Vagina (tissue), 2 donors: ENCODE results near the gene KCNMB2.

ENCODE experiments used
- POLR2A ChIP-seq, 2 donors: fragments of 450-650 bp; IDR thresholded peaks; one replicate each; pipeline ENCODE4 v1.6.1; 2017; ENCODE audit warnings: antibody characterized with exemption in 2 of 2, mild to moderate bottlenecking in 2 of 2, moderate library complexity in 2 of 2
- POLR2AphosphoS5 ChIP-seq, 2 donors: sonication (generic); formaldehyde crosslinking; IDR thresholded peaks; one replicate each; pipeline ENCODE4 v1.9.0; 2017; ENCODE audit warnings: antibody characterized with exemption in 2 of 2, mild to moderate bottlenecking in 2 of 2, low read depth in 1 of 2; ENCODE audit not compliant: insufficient read depth in 1 of 2
- TF ChIP-seq, protein P1 (sequence below), 3 experiments: fragments of 450-650 bp in 2 of 3; fragments of 200-600 bp in 1 of 3; sonication (generic) in 1 of 3; IDR thresholded peaks; one replicate each; pipeline ENCODE4 v1.5.1; 2017 to 2019; ENCODE audit warnings: antibody characterized with exemption in 3 of 3, mild to moderate bottlenecking in 2 of 3, moderate library complexity in 2 of 3

DNA sequence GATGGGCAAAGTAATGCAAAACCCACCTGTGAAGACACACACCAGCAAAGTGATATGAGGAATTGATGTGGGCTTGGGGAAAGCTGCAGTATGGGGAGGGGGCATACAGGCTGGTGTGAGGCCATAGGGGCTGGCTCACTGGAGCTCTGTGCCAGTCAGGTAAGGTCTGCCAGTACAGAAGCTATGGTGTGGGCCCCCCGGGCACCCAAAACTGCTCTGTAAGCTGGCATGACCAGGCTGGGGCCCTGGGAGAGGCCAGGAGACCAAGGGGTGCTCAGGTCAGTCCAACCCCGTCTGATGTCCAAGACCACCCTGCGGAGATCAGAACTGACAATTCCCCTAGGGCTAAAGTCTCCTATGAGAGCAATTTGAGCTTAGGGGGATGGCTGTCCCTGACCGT, 163.1 kb downstream of the KCNMB2 start:
- TF ChIP-seq POLR2A (IDR thresholded peaks at IDR 0.05) = no peak
- TF ChIP-seq, protein P1, sequence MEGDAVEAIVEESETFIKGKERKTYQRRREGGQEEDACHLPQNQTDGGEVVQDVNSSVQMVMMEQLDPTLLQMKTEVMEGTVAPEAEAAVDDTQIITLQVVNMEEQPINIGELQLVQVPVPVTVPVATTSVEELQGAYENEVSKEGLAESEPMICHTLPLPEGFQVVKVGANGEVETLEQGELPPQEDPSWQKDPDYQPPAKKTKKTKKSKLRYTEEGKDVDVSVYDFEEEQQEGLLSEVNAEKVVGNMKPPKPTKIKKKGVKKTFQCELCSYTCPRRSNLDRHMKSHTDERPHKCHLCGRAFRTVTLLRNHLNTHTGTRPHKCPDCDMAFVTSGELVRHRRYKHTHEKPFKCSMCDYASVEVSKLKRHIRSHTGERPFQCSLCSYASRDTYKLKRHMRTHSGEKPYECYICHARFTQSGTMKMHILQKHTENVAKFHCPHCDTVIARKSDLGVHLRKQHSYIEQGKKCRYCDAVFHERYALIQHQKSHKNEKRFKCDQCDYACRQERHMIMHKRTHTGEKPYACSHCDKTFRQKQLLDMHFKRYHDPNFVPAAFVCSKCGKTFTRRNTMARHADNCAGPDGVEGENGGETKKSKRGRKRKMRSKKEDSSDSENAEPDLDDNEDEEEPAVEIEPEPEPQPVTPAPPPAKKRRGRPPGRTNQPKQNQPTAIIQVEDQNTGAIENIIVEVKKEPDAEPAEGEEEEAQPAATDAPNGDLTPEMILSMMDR (IDR thresholded peaks at IDR 0.05) = no peak
- TF ChIP-seq POLR2AphosphoS5 (IDR thresholded peaks at IDR 0.05; ENCODE audit: insufficient read depth in 1 of 2, low read depth in 1 of 2) = no peak
